Subcutaneous abdominal adipose tissue (tissue), 5 donors: Measurements from ENCODE around the gene BFSP2.

Experiments
- H3K27ac ChIP-seq: one replicate; pipeline ENCODE4 v1.7.0; 2013; ENCODE audit warnings: low read depth, mild to moderate bottlenecking, inconsistent platforms, low read length, moderate library complexity
- H3K27me3 ChIP-seq, 5 donors: one replicate each; pipeline ENCODE4 v1.7.0; 2013; ENCODE audit warnings: low read length in 5 of 5, inconsistent platforms in 1 of 5; ENCODE audit not compliant: control insufficient read depth in 5 of 5, insufficient read depth in 4 of 5
- H3K36me3 ChIP-seq, 5 donors: one replicate each; pipeline ENCODE4 v1.7.0; 2013; ENCODE audit warnings: low read length in 5 of 5; ENCODE audit not compliant: control insufficient read depth in 5 of 5, insufficient read depth in 5 of 5
- H3K4me1 ChIP-seq, 5 donors: one replicate each; pipeline ENCODE4 v1.7.0; 2013; ENCODE audit warnings: low read length in 5 of 5, mild to moderate bottlenecking in 3 of 5, moderate library complexity in 1 of 5; ENCODE audit not compliant: control insufficient read depth in 5 of 5, insufficient read depth in 5 of 5
- H3K4me3 ChIP-seq, 5 donors: one replicate each; pipeline ENCODE4 v1.7.0; 2013; ENCODE audit warnings: low read length in 5 of 5, low read depth in 1 of 5
- H3K9ac ChIP-seq, 5 donors: one replicate each; pipeline ENCODE4 v1.7.0; 2013; ENCODE audit warnings: low read length in 5 of 5, mild to moderate bottlenecking in 4 of 5, moderate library complexity in 3 of 5
- H3K9me3 ChIP-seq, 5 donors: one replicate each; pipeline ENCODE4 v1.7.0; 2013; ENCODE audit warnings: low read length in 5 of 5; ENCODE audit not compliant: control insufficient read depth in 5 of 5
- donor health status: healthy.
- donor health status: healthy.
- donor health status: healthy.
- donor health status: healthy.
- donor health status: healthy.

BFSP2 gene

GRCh38 chr3:133400006-133400515, at the start of gene BFSP2:
Gene BFSP2 (plus strand): TSS chr3:133400056. CDS start chr3:133400084, 28 bp downstream.
- H3K4me1 ChIP-seq = no peaks in the 10 kb centered on the region
- no peaks in the 10 kb centered on the region for H3K36me3 ChIP-seq
- no peak within 1 kb of the TSS for H3K27ac ChIP-seq
- no peak within 1 kb of the TSS for H3K4me3 ChIP-seq
- H3K9ac ChIP-seq = no peak within 1 kb of the TSS
- no peaks in the 10 kb centered on the region for H3K9me3 ChIP-seq
- H3K27me3 ChIP-seq = peaks cover 0 to 8% (median 0%) of the 10 kb centered on the region in 5 donors

- Histone ChIP-seq H3K9ac (no peak overlapping the region), H3K4me1 (no peaks in the 10 kb centered on the region), H3K27ac (no peak overlapping the region), H3K27me3 (peaks cover 0 to 4% (median 0%) of the 10 kb centered on the region in 5 donors), H3K4me3 (no peak overlapping the region), H3K9me3 (peaks cover 0 to 5% (median 2%) of the 10 kb centered on the region in 5 donors), H3K36me3 (no peaks in the 10 kb centered on the region)
Observed at GRCh38 chr3:133354721-133355120, 45.1 kb upstream of the BFSP2 start.

GRCh38 chr3:133360476-133360875, 39.4 kb upstream of the BFSP2 start:
- Histone ChIP-seq H3K27me3 (no peaks in the 10 kb centered on the region), H3K36me3 (no peaks in the 10 kb centered on the region), H3K4me3 (no peak overlapping the region), H3K9me3 (peaks cover 0 to 5% (median 2%) of the 10 kb centered on the region in 5 donors), H3K4me1 (no peaks in the 10 kb centered on the region), H3K27ac (no peak overlapping the region), H3K9ac (no peak overlapping the region)

GRCh38 chr3:133361011-133361410, 38.8 kb upstream of the BFSP2 start:
- no peaks in the 10 kb centered on the region for H3K36me3 ChIP-seq
- H3K9me3 ChIP-seq = peaks cover 0 to 2% (median 2%) of the 10 kb centered on the region in 5 donors
- H3K4me3 ChIP-seq = no peak overlapping the region
- no peak overlapping the region for H3K9ac ChIP-seq
- H3K27ac ChIP-seq = no peak overlapping the region
- H3K27me3 ChIP-seq = no peaks in the 10 kb centered on the region
- no peaks in the 10 kb centered on the region for H3K4me1 ChIP-seq

- peaks cover 0 to 2% (median 0%) of the 10 kb centered on the region in 5 donors for H3K9me3 ChIP-seq
- no peaks in the 10 kb centered on the region for H3K27me3 ChIP-seq
- H3K36me3 ChIP-seq = no peaks in the 10 kb centered on the region
- no peak overlapping the region for H3K9ac ChIP-seq
- H3K4me1 ChIP-seq = no peaks in the 10 kb centered on the region
- H3K27ac ChIP-seq = no peak overlapping the region
- H3K4me3 ChIP-seq = no peak overlapping the region
Observed at GRCh38 chr3:133361435-133361834, 38.4 kb upstream of the BFSP2 start.

GRCh38 chr3:133362539-133362938, 37.3 kb upstream of the BFSP2 start:
- Histone ChIP-seq H3K27ac (no peak overlapping the region), H3K4me3 (no peak overlapping the region), H3K4me1 (no peaks in the 10 kb centered on the region), H3K27me3 (no peaks in the 10 kb centered on the region), H3K9ac (no peak overlapping the region), H3K36me3 (no peaks in the 10 kb centered on the region), H3K9me3 (no peaks in the 10 kb centered on the region)

GRCh38 chr3:133364704-133365103, 35.2 kb upstream of the BFSP2 start:
- Histone ChIP-seq H3K9ac (no peak overlapping the region), H3K4me3 (no peak overlapping the region), H3K4me1 (no peaks in the 10 kb centered on the region), H3K36me3 (no peaks in the 10 kb centered on the region), H3K27ac (no peak overlapping the region), H3K9me3 (no peaks in the 10 kb centered on the region), H3K27me3 (no peaks in the 10 kb centered on the region)

- Histone ChIP-seq H3K36me3 (no peaks in the 10 kb centered on the region), H3K27me3 (no peaks in the 10 kb centered on the region), H3K4me1 (no peaks in the 10 kb centered on the region), H3K9me3 (no peaks in the 10 kb centered on the region), H3K9ac (no peak overlapping the region), H3K27ac (no peak overlapping the region), H3K4me3 (no peak overlapping the region)
Observed at GRCh38 chr3:133366921-133367320, 32.9 kb upstream of the BFSP2 start.

GRCh38 chr3:133367403-133367802, 32.5 kb upstream of the BFSP2 start:
- H3K27ac ChIP-seq = no peak overlapping the region
- no peak overlapping the region for H3K9ac ChIP-seq
- no peaks in the 10 kb centered on the region for H3K9me3 ChIP-seq
- H3K27me3 ChIP-seq = no peaks in the 10 kb centered on the region
- H3K4me1 ChIP-seq = no peaks in the 10 kb centered on the region
- H3K4me3 ChIP-seq = no peak overlapping the region
- H3K36me3 ChIP-seq = no peaks in the 10 kb centered on the region

- Histone ChIP-seq H3K4me1 (no peaks in the 10 kb centered on the region), H3K9me3 (no peaks in the 10 kb centered on the region), H3K27me3 (no peaks in the 10 kb centered on the region), H3K36me3 (no peaks in the 10 kb centered on the region), H3K27ac (no peak overlapping the region), H3K4me3 (no peak overlapping the region), H3K9ac (no peak overlapping the region)
Observed at GRCh38 chr3:133367956-133368355, 31.9 kb upstream of the BFSP2 start.
